ENCODE measurements around the gene SCN7A.

DNA sequence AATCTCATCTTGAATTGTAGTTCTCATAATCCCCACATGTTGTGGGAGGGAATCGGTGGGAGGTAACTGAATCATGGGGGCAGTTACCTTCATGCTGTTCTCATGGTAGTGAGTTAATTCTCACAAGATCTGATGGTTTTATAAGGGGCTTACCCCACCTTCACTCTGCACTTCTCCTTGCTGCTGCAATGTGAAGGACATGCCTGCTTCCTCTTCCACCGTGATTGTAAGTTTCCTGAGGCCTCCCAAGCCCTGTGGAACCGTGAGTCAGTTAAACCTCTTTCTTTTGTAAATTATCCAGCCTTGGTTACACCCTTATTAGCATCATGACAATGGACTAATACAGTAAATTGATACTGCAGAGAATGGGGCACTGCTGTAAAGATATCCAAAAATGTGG lies 57.9 kb downstream of the SCN7A start:
- no peak for TF ChIP-seq SIN3A (IDR thresholded peaks at IDR 0.05; ENCODE audit: borderline replicate concordance, insufficient read depth, low read length)
- TF ChIP-seq, protein P1, sequence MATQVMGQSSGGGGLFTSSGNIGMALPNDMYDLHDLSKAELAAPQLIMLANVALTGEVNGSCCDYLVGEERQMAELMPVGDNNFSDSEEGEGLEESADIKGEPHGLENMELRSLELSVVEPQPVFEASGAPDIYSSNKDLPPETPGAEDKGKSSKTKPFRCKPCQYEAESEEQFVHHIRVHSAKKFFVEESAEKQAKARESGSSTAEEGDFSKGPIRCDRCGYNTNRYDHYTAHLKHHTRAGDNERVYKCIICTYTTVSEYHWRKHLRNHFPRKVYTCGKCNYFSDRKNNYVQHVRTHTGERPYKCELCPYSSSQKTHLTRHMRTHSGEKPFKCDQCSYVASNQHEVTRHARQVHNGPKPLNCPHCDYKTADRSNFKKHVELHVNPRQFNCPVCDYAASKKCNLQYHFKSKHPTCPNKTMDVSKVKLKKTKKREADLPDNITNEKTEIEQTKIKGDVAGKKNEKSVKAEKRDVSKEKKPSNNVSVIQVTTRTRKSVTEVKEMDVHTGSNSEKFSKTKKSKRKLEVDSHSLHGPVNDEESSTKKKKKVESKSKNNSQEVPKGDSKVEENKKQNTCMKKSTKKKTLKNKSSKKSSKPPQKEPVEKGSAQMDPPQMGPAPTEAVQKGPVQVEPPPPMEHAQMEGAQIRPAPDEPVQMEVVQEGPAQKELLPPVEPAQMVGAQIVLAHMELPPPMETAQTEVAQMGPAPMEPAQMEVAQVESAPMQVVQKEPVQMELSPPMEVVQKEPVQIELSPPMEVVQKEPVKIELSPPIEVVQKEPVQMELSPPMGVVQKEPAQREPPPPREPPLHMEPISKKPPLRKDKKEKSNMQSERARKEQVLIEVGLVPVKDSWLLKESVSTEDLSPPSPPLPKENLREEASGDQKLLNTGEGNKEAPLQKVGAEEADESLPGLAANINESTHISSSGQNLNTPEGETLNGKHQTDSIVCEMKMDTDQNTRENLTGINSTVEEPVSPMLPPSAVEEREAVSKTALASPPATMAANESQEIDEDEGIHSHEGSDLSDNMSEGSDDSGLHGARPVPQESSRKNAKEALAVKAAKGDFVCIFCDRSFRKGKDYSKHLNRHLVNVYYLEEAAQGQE (IDR thresholded peaks at IDR 0.05; ENCODE audit: insufficient read depth in 1 of 2, low read depth in 2 of 2, low read length in 2 of 2) = no peak
- TF ChIP-seq TAF1 (IDR thresholded peaks at IDR 0.05; ENCODE audit: borderline replicate concordance, insufficient read depth, low read length) = no peak

Measured in PFSK-1 (cell line).